ENCODE data around the gene PPHLN1.
A peak's percentile ranks its signal among the peaks of the same experiment; 100 is the strongest.

PPHLN1 gene

GRCh38 chr12:42474391-42474790 is 148.4 kb downstream of the PPHLN1 start:
- H3K4me3 ChIP-seq (ENCODE audit: low read depth, low read length): no peak overlapping the region

GRCh38 chr12:42475106-42475505 is 149.1 kb downstream of the PPHLN1 start:
- H3K4me3 ChIP-seq (ENCODE audit: low read depth, low read length): no peak overlapping the region

- no peak overlapping the region for H3K4me3 ChIP-seq (ENCODE audit: low read depth, low read length)
Measured at GRCh38 chr12:42477941-42478340, 152.0 kb downstream of the PPHLN1 start.

- H3K4me3 ChIP-seq (ENCODE audit: low read depth, low read length): no peak overlapping the region
Measured at GRCh38 chr12:42481368-42481767, 155.4 kb downstream of the PPHLN1 start.

- peak overlapping the region; percentile 87 for H3K4me3 ChIP-seq (ENCODE audit: low read depth, low read length)
Measured at GRCh38 chr12:42482041-42482747, 156.2 kb downstream of the PPHLN1 start.

GRCh38 chr12:42482748-42483520 is 157.0 kb downstream of the PPHLN1 start:
- H3K4me3 ChIP-seq (ENCODE audit: low read depth, low read length): peak overlapping the region; percentile 87

- peak overlapping the region; percentile 87 for H3K4me3 ChIP-seq (ENCODE audit: low read depth, low read length)
Measured at GRCh38 chr12:42483521-42483790, 157.5 kb downstream of the PPHLN1 start.

GRCh38 chr12:42484996-42485395 is 159.0 kb downstream of the PPHLN1 start:
- H3K4me3 ChIP-seq (ENCODE audit: low read depth, low read length): no peak overlapping the region

GRCh38 chr12:42485823-42486222 is 159.9 kb downstream of the PPHLN1 start:
- no peak overlapping the region for H3K4me3 ChIP-seq (ENCODE audit: low read depth, low read length)

- no peak overlapping the region for H3K4me3 ChIP-seq (ENCODE audit: low read depth, low read length)
Measured at GRCh38 chr12:42486407-42486806, 160.4 kb downstream of the PPHLN1 start.

- H3K4me3 ChIP-seq (ENCODE audit: low read depth, low read length): no peak overlapping the region
Measured at GRCh38 chr12:42490261-42490842, 164.4 kb downstream of the PPHLN1 start.
